Measurements from ENCODE around the gene ATRN. TPM values are rescaled to one million over a fixed set of nuclear protein-coding genes. Genes with fewer than 3 reads are reported as not detected.
A peak's percentile ranks its signal among the peaks of the same experiment; 100 is the strongest.

The ATRN gene
- total RNA-seq, 1 donor from 2014 or later = 31.6 TPM

DNA sequence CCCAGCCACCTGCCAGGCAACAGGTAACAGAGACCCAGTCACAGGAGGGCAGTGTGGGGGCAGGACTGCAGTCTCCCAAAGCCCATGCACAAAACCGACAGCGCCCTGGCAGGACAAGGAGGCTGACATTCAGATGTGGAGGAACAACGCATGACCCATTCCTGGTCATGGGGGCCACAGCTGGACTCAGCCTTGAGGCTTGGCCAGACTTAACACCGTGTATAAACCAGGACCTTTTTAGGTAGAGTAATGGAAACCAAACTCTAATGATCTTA is 184.2 kb downstream of the ATRN start:
- ATAC-seq = no peak
- Histone ChIP-seq H3K27ac (no peak overlapping the region), H3K9me3 (peaks cover 3% of the 10 kb centered on the region), H3K27me3 (peaks cover 12% of the 10 kb centered on the region), H3K36me3 (peaks cover 5% of the 10 kb centered on the region), H3K4me1 (no peaks in the 10 kb centered on the region), H3K4me3 (no peak overlapping the region)
- TF ChIP-seq, protein P1, sequence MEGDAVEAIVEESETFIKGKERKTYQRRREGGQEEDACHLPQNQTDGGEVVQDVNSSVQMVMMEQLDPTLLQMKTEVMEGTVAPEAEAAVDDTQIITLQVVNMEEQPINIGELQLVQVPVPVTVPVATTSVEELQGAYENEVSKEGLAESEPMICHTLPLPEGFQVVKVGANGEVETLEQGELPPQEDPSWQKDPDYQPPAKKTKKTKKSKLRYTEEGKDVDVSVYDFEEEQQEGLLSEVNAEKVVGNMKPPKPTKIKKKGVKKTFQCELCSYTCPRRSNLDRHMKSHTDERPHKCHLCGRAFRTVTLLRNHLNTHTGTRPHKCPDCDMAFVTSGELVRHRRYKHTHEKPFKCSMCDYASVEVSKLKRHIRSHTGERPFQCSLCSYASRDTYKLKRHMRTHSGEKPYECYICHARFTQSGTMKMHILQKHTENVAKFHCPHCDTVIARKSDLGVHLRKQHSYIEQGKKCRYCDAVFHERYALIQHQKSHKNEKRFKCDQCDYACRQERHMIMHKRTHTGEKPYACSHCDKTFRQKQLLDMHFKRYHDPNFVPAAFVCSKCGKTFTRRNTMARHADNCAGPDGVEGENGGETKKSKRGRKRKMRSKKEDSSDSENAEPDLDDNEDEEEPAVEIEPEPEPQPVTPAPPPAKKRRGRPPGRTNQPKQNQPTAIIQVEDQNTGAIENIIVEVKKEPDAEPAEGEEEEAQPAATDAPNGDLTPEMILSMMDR (IDR thresholded peaks at IDR 0.05) = no peak
- DNase-seq = no peak
- intact Hi-C loops (cut with DNase I) = no loop called here

DNA sequence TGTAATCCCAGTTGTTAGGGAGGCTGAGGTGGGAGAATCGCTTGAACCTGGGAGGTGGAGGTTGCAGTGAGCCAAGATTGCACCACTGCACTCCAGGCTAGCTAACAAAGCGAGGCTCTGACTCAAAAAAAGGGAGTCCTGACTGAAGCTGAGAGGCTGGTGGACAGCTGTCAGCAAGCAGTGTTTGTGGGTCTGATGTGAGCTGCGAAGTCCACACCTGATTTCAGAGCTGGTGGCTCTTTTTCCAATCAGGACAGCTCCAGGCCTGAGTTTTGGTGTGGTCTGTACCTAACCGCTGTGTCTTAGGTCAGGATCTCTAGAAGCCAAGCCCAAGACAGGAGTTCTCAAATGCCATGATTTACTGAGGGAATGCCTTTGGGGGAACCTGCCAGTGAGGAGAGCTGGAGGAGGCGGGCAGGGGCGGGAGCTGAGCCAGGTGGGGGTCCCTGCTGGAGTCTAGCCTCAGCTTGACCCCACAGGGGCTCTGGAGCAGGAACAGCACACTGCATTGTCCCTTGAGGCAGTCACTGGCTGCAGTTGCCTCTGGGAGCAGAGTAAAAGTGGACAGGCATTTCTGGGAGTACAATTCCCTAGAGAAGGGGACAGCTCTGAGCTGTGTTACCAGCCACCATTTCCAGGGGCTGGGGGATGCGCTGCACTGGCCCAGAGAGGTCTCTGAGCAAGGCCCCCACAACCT is 187.3 kb downstream of the ATRN start:
- no peaks in the 10 kb centered on the region for H3K36me3 ChIP-seq
- ATAC-seq (no peak), DNase-seq (no peak)
- no peak overlapping the region for H3K4me3 ChIP-seq
- TF ChIP-seq, protein P1 (IDR thresholded peaks at IDR 0.05) = no peak
- intact Hi-C loops (cut with DNase I) = no loop called here
- H3K4me1 ChIP-seq = no peaks in the 10 kb centered on the region
- H3K9me3 ChIP-seq = peaks cover 3% of the 10 kb centered on the region
- H3K27me3 ChIP-seq = peaks cover 41% of the 10 kb centered on the region
- H3K27ac ChIP-seq = no peak overlapping the region

DNA sequence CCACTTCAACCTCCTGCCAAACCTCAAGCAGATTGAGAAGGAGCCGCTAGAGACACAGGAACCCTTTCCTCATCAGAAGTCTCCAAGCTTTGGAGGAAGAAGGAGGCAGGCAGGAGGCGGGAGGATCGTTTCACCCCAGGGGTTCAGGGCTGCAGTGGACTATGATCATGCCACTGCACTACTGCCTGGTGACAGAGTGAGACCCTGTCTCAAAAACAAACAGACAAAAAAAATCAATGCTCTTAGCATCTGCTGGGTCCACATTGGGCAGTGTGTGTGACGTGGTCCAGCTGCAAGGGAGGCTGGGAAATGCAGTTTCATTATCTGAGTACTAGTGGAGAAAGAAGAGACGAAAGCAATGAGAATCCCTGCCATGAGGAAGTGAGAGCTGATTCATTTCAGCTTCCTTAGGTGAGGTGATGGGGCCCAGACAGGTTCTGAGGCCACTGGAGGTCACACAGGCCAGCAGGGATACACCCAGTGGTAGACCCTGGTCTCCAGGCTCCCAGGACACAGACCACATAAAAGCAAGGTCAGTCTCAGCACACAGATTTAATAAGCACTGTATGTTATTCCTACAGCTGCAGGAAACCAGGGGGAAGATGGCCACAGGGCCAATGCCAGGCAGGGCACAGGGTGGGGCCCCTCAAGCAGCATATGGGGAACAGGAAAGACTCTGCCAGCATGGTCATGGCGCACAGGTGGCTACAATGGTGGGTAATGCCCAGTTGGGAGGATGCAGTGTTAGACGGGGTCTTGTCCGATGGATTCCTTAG is 188.1 kb downstream of the ATRN start:
- no peak overlapping the region for H3K27ac ChIP-seq
- peaks cover 41% of the 10 kb centered on the region for H3K27me3 ChIP-seq
- H3K36me3 ChIP-seq = no peaks in the 10 kb centered on the region
- no peak for DNase-seq
- H3K4me3 ChIP-seq = no peak overlapping the region
- no peak for ATAC-seq
- H3K9me3 ChIP-seq = no peaks in the 10 kb centered on the region
- intact Hi-C loops (cut with DNase I) = no loop called here
- TF ChIP-seq, protein P1 (IDR thresholded peaks at IDR 0.05) = no peak
- no peaks in the 10 kb centered on the region for H3K4me1 ChIP-seq

DNA sequence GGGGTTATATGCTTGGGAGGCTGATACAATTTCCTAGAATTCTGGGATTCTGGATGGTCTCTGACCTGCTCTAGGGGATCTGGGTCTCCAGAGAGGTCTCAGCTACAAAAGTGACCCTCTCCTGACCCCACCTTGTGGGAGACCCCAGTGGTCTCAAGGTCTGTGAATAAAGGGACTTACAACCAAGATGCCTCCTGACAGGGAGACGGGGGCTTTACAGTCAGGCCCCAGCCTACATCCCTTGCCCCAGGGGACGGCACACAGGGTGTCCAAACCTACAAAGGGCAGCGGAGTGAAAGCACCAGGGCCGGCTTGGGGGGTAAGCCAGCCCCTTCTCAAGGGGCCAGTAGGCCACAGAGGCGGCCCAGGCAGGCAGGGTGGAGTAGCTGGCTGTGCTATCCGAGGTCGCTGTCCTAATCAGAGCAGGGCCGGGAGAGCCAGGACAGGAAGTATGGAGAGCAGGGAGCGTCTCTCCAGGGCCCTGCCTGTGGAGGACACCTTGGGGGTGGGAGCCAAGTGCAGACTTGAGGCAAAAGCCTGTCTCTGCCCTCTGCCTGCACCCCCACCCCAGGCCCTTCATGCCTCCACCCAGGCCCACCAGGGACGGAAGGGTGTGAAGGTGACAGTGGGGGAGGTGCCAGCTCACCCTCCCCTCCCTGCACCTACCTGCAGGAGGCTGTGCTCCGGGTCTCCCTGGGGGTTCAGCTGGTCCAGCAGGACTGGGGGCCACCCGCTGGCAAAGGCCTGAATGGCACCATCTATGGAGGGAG is 188.9 kb downstream of the ATRN start:
- ATAC-seq = no peak
- H3K4me1 ChIP-seq = no peaks in the 10 kb centered on the region
- H3K4me3 ChIP-seq = no peak overlapping the region
- TF ChIP-seq, protein P1 (IDR thresholded peaks at IDR 0.05) = no peak
- H3K36me3 ChIP-seq = no peaks in the 10 kb centered on the region
- H3K27me3 ChIP-seq = peaks cover 41% of the 10 kb centered on the region
- DNase-seq = peak; percentile 63
- H3K9me3 ChIP-seq = no peaks in the 10 kb centered on the region
- H3K27ac ChIP-seq = no peak overlapping the region
- intact Hi-C loops (cut with DNase I) = no loop called here

DNA sequence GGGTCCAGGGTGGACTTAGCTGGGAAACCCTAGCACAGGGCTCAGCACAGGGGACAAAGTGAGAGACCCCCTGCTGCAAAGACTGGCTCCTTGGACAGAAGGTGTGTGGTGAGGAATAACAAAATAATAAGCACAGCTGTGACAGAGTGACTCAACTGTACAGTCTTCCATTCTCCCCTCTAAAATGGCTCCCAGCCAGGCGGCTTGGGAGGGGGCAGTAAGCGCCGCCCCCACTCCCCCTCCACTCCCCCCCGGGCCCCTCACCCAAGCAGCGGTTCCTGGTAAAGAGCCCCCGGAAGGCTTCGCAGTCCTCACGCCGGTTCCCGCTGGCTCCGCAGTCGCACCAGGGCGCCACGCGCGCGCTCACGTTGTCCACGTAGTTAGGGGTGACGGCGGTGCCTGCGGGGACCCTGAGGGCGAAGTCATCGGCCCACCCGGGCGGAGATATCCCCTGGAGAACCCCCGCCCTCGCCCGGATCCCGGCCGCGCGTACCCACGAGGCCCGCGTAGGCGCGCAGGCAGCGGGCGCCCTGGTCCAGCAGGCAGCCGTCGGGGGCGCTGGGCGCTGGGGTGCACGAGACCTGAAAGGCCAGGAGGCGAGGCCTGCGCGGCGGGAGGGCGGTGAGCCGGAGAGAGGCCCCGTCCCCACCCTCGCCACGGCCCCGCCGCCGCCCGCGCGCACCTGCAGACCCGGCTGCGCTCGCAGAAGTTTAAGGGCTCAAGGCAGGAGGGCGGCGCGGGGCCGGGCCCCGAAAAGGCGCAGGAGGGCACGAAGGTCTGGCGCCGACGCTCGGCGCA is 189.6 kb downstream of the ATRN start:
- peak; percentile 54 for DNase-seq
- H3K36me3 ChIP-seq = no peaks in the 10 kb centered on the region
- H3K4me1 ChIP-seq = no peaks in the 10 kb centered on the region
- H3K4me3 ChIP-seq = no peak overlapping the region
- ATAC-seq = no peak
- H3K27me3 ChIP-seq = peaks cover 41% of the 10 kb centered on the region
- intact Hi-C loops (cut with DNase I) = no loop called here
- H3K27ac ChIP-seq = no peak overlapping the region
- H3K9me3 ChIP-seq = no peaks in the 10 kb centered on the region
- TF ChIP-seq, protein P1 (IDR thresholded peaks at IDR 0.05) = no peak
